Measurements from ENCODE around the gene MYH1. TPM values are rescaled to one million over a fixed set of nuclear protein-coding genes. Genes with fewer than 3 reads are reported as not detected.

MYH1 gene
- total and polyA plus RNA-seq, 2 of the 13 experiments (the other 11 are each of a cell fraction or from before 2014, with no cell fraction given), result 0.01 TPM; not detected in 1

DNA sequence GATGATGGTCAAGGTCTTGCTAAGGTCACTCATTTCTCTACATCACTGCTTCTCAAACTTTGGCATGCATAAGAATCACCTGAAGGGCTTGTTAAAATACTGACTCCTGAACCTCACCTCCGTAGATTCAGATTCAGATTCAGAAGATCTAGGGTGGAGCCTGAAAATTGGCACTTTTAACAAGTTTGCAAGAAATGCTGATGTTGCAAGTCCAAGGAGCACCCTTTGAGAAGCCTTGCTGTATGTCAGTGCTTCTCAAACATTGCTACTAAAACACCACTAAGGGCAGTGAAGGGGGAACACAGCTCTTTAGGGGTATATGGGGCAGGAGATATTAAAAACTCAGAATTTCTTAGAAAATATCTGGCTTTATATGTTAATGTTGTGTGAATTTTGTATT, 13.7 kb upstream of the MYH1 start (continued):
- TF ChIP-seq, protein P1, sequence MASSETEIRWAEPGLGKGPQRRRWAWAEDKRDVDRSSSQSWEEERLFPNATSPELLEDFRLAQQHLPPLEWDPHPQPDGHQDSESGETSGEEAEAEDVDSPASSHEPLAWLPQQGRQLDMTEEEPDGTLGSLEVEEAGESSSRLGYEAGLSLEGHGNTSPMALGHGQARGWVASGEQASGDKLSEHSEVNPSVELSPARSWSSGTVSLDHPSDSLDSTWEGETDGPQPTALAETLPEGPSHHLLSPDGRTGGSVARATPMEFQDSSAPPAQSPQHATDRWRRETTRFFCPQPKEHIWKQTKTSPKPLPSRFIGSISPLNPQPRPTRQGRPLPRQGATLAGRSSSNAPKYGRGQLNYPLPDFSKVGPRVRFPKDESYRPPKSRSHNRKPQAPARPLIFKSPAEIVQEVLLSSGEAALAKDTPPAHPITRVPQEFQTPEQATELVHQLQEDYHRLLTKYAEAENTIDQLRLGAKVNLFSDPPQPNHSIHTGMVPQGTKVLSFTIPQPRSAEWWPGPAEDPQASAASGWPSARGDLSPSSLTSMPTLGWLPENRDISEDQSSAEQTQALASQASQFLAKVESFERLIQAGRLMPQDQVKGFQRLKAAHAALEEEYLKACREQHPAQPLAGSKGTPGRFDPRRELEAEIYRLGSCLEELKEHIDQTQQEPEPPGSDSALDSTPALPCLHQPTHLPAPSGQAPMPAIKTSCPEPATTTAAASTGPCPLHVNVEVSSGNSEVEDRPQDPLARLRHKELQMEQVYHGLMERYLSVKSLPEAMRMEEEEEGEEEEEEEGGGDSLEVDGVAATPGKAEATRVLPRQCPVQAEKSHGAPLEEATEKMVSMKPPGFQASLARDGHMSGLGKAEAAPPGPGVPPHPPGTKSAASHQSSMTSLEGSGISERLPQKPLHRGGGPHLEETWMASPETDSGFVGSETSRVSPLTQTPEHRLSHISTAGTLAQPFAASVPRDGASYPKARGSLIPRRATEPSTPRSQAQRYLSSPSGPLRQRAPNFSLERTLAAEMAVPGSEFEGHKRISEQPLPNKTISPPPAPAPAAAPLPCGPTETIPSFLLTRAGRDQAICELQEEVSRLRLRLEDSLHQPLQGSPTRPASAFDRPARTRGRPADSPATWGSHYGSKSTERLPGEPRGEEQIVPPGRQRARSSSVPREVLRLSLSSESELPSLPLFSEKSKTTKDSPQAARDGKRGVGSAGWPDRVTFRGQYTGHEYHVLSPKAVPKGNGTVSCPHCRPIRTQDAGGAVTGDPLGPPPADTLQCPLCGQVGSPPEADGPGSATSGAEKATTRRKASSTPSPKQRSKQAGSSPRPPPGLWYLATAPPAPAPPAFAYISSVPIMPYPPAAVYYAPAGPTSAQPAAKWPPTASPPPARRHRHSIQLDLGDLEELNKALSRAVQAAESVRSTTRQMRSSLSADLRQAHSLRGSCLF (CRISPR knock-in tag; IDR thresholded peaks at IDR 0.05; ENCODE audit: borderline replicate concordance), result no peak
- TF ChIP-seq MAFF (IDR thresholded peaks at IDR 0.05; ENCODE audit: low read depth, low read length) (peak; percentile 71), ZBTB20 (CRISPR knock-in tag; IDR thresholded peaks at IDR 0.05; ENCODE audit: borderline replicate concordance, low read depth) (no peak), SAFB2 (CRISPR knock-in tag; IDR thresholded peaks at IDR 0.05; ENCODE audit: borderline replicate concordance, low read depth) (no peak), MAFK (conservative IDR thresholded peaks at IDR 0.05 in 1 of 2, IDR thresholded peaks at IDR 0.05 in 1 of 2; ENCODE audit: low read length in 2 of 2) (peak; percentile 47 to 84; a peak in 3 of 4 replicates), HDAC1 (CRISPR knock-in tag; IDR thresholded peaks at IDR 0.05) (no peak), SOX6 (IDR thresholded peaks at IDR 0.05) (no peak), SOX6 (CRISPR knock-in tag; IDR thresholded peaks at IDR 0.05) (no peak), ZNF605 (CRISPR knock-in tag; IDR thresholded peaks at IDR 0.05) (no peak), ZNF329 (CRISPR knock-in tag; IDR thresholded peaks at IDR 0.05; ENCODE audit: low read depth) (no peak), ZNF766 (CRISPR knock-in tag; IDR thresholded peaks at IDR 0.05; ENCODE audit: borderline replicate concordance) (no peak), PAWR (CRISPR knock-in tag; IDR thresholded peaks at IDR 0.05; ENCODE audit: borderline replicate concordance) (no peak), ZKSCAN1 (IDR thresholded peaks at IDR 0.05; ENCODE audit: low read length) (no peak), FOXC1 (CRISPR knock-in tag; IDR thresholded peaks at IDR 0.05; ENCODE audit: borderline replicate concordance) (no peak)
- TF ChIP-seq, protein P2, sequence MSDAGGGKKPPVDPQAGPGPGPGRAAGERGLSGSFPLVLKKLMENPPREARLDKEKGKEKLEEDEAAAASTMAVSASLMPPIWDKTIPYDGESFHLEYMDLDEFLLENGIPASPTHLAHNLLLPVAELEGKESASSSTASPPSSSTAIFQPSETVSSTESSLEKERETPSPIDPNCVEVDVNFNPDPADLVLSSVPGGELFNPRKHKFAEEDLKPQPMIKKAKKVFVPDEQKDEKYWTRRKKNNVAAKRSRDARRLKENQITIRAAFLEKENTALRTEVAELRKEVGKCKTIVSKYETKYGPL (CRISPR knock-in tag; IDR thresholded peaks at IDR 0.05), result no peak
